ENCODE measurements around the gene DTNBP1.

Gene DTNBP1

DNA sequence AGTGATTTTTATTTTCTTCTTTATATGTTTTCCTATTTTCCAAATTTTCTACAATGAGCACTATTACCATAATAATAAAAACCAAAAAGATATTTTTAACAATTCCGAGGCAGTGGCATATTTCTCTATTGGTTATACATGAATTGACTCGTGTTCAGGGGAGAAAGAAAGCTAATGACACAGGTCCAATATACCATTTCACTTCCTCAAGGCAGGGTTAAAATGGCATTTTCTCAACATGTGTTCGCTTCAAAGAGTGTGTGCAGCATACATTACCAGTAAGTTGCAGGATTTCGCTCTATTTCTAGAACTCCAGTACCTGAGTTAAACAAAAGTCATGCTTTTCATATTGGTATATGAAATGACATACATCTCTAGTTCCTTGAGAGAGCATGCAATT is 35.1 kb upstream of the DTNBP1 start:
- TF ChIP-seq TAF1 (IDR thresholded peaks at IDR 0.05; ENCODE audit: borderline replicate concordance, insufficient read depth, low read length): no peak

- peak; percentile 85 for TF ChIP-seq FOXP2 (optimal IDR thresholded peaks at IDR 0.05; ENCODE audit: borderline replicate concordance, extremely low read depth, extremely low read length, insufficient read depth)
- TF ChIP-seq TAF1 (IDR thresholded peaks at IDR 0.05; ENCODE audit: borderline replicate concordance, insufficient read depth, low read length): no peak
- no peak for TF ChIP-seq REST (IDR thresholded peaks at IDR 0.05; ENCODE audit: insufficient read depth in 1 of 2, low read depth in 2 of 2, low read length in 2 of 2)
- TF ChIP-seq POLR2AphosphoS5 (IDR thresholded peaks at IDR 0.05; ENCODE audit: low read depth, low read length): no peak
- TF ChIP-seq SIN3A (IDR thresholded peaks at IDR 0.05; ENCODE audit: borderline replicate concordance, insufficient read depth, low read length): no peak
Measured at GRCh38 chr6:15691250-15691869, 28.5 kb upstream of the DTNBP1 start.

GRCh38 chr6:15690510-15690909 is 27.7 kb upstream of the DTNBP1 start:
- TF ChIP-seq REST (IDR thresholded peaks at IDR 0.05; ENCODE audit: insufficient read depth in 1 of 2, low read depth in 2 of 2, low read length in 2 of 2) (no peak), POLR2AphosphoS5 (IDR thresholded peaks at IDR 0.05; ENCODE audit: low read depth, low read length) (no peak), FOXP2 (optimal IDR thresholded peaks at IDR 0.05; ENCODE audit: borderline replicate concordance, extremely low read depth, extremely low read length, insufficient read depth) (no peak), SIN3A (IDR thresholded peaks at IDR 0.05; ENCODE audit: borderline replicate concordance, insufficient read depth, low read length) (no peak), TAF1 (IDR thresholded peaks at IDR 0.05; ENCODE audit: borderline replicate concordance, insufficient read depth, low read length) (no peak)

DNA sequence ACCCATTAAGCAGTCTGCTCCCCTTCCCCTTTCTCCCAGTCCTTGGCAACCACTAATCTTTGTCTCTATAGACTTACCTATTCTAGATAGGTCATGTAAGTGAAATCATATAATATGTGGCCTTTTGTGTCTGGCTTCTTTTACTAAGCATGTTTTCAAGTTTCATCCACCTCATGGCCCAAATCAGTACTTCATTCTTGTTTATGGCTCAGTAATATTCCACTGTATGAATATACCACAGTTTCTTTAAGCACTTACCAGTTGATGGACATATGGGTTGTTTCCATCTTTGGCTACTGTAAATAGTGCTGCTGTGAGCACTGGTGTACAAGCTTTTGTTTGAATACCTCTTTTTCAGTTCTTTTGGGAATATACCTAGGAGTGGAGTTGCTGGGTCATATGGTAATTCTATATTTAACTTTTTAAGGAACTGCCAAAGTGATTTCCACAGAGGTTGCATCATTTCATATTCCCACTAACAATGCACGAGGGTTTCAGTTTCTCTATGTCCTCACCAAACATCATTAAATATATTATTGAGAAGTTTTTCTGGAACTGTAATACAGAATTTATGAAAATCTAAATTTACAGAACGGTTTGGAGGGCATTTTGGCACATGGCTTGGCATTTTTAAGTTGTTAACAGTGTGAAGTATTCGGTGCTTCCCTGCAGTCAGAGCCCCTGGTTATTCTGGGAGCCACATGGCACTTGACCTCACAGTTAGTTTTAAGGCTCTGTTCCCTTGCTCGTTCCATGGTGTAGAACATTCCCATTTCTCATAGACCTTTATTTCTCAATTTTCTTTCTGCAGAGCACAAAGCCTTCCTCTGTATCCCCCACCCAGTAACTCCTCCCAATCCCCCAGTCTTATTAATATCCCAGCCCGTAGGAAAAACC is 27.0 kb upstream of the DTNBP1 start:
- TF ChIP-seq REST (IDR thresholded peaks at IDR 0.05; ENCODE audit: insufficient read depth in 1 of 2, low read depth in 2 of 2, low read length in 2 of 2): no peak
- no peak for TF ChIP-seq TAF1 (IDR thresholded peaks at IDR 0.05; ENCODE audit: borderline replicate concordance, insufficient read depth, low read length)
- TF ChIP-seq FOXP2 (optimal IDR thresholded peaks at IDR 0.05; ENCODE audit: borderline replicate concordance, extremely low read depth, extremely low read length, insufficient read depth): no peak
- TF ChIP-seq POLR2AphosphoS5 (IDR thresholded peaks at IDR 0.05; ENCODE audit: low read depth, low read length): no peak
- TF ChIP-seq SIN3A (IDR thresholded peaks at IDR 0.05; ENCODE audit: borderline replicate concordance, insufficient read depth, low read length): no peak

- TF ChIP-seq SIN3A (IDR thresholded peaks at IDR 0.05; ENCODE audit: borderline replicate concordance, insufficient read depth, low read length): no peak
- no peak for TF ChIP-seq REST (IDR thresholded peaks at IDR 0.05; ENCODE audit: insufficient read depth in 1 of 2, low read depth in 2 of 2, low read length in 2 of 2)
- TF ChIP-seq POLR2AphosphoS5 (IDR thresholded peaks at IDR 0.05; ENCODE audit: low read depth, low read length): no peak
- TF ChIP-seq FOXP2 (optimal IDR thresholded peaks at IDR 0.05; ENCODE audit: borderline replicate concordance, extremely low read depth, extremely low read length, insufficient read depth): no peak
- TF ChIP-seq TAF1 (IDR thresholded peaks at IDR 0.05; ENCODE audit: borderline replicate concordance, insufficient read depth, low read length): no peak
Measured at GRCh38 chr6:15685619-15686018, 22.8 kb upstream of the DTNBP1 start.

Measured in PFSK-1 (cell line).